Coronary artery (tissue), 2 donors: ENCODE measurements around the gene ISYNA1.
A peak's percentile ranks its signal among the peaks of the same experiment; 100 is the strongest.

Source experiments
- DNase-seq: peaks from one replicate; pipeline ENCODE4 v3.0.0-alpha.2; 2017; ENCODE audit warnings: low spot score
- H3K27ac ChIP-seq, 2 donors: fragments of 200-600 bp; sonication (generic); one replicate each; pipeline ENCODE4 v1.5.1; 2016 to 2019
- H3K4me3 ChIP-seq: fragments of 200-600 bp; sonication (generic); 2 replicates; pipeline ENCODE4 v1.5.1; 2016; ENCODE audit warnings: mild to moderate bottlenecking, moderate library complexity
- CTCF ChIP-seq: fragments of 200-600 bp; sonication (generic); IDR thresholded peaks from one replicate; pipeline ENCODE4 v1.5.1; 2019; ENCODE audit warnings: antibody characterized with exemption

The ISYNA1 gene

GRCh38 chr19:18450931-18451836 lies 13.3 kb upstream of the ISYNA1 start:
- peak; percentile 99 for TF ChIP-seq CTCF
- H3K4me3 ChIP-seq: no peak overlapping the region
- peak overlapping the region in 1 of 2 donors; percentile 41 for H3K27ac ChIP-seq
- no peak for DNase-seq

- no peak for DNase-seq
- Histone ChIP-seq H3K27ac (no peak overlapping the region), H3K4me3 (no peak overlapping the region)
- TF ChIP-seq CTCF: no peak
These were observed 12.3 kb upstream of the ISYNA1 start for GRCh38 chr19:18450021-18450930.

- no peak for DNase-seq
These were observed 11.6 kb upstream of the ISYNA1 start for GRCh38 chr19:18449552-18449951.

GRCh38 chr19:18446811-18447359 lies 9.0 kb upstream of the ISYNA1 start:
- Histone ChIP-seq H3K4me3 (no peak overlapping the region), H3K27ac (no peak overlapping the region)
- no peak for TF ChIP-seq CTCF
- DNase-seq: no peak

More at GRCh38 chr19:18449552-18449951, 11.6 kb upstream of the ISYNA1 start:
- H3K4me3 ChIP-seq: no peak overlapping the region
- no peak overlapping the region for H3K27ac ChIP-seq
- TF ChIP-seq CTCF: no peak

GRCh38 chr19:18446145-18446810 lies 8.3 kb upstream of the ISYNA1 start:
- DNase-seq: no peak
- Histone ChIP-seq H3K27ac (no peak overlapping the region), H3K4me3 (no peak overlapping the region)
- TF ChIP-seq CTCF: no peak

- TF ChIP-seq CTCF: no peak
- Histone ChIP-seq H3K27ac (no peak overlapping the region), H3K4me3 (no peak overlapping the region)
- DNase-seq: no peak
These were observed 7.5 kb upstream of the ISYNA1 start for GRCh38 chr19:18445262-18445948.
